ENCODE data around the gene WDR90.

GRCh38 chr16:600781-601180, 48.4 kb upstream of the WDR90 start:
- TF ChIP-seq TAF1 (IDR thresholded peaks at IDR 0.05; ENCODE audit: low read depth): no peak
- no peak for TF ChIP-seq CTCF (IDR thresholded peaks at IDR 0.05; ENCODE audit: poor library complexity, severe bottlenecking)
- TF ChIP-seq SMC3 (conservative IDR thresholded peaks at IDR 0.05; ENCODE audit: poor library complexity): no peak
- TF ChIP-seq REST (IDR thresholded peaks at IDR 0.05; ENCODE audit: borderline replicate concordance): no peak
- TF ChIP-seq EZH2 (IDR thresholded peaks at IDR 0.05; ENCODE audit: borderline replicate concordance, insufficient read depth, low read length, poor library complexity, severe bottlenecking): no peak
- TF ChIP-seq EP300 (conservative IDR thresholded peaks at IDR 0.05; ENCODE audit: poor library complexity, severe bottlenecking): no peak

Data from neural cell (in vitro differentiated cells).